ENCODE data around the gene KLHL22. TPM values are rescaled to one million over a fixed set of nuclear protein-coding genes. Genes with fewer than 3 reads are reported as not detected.

Gene KLHL22
- total RNA-seq, 1 donor from 2014 or later = 14.3 TPM

DNA sequence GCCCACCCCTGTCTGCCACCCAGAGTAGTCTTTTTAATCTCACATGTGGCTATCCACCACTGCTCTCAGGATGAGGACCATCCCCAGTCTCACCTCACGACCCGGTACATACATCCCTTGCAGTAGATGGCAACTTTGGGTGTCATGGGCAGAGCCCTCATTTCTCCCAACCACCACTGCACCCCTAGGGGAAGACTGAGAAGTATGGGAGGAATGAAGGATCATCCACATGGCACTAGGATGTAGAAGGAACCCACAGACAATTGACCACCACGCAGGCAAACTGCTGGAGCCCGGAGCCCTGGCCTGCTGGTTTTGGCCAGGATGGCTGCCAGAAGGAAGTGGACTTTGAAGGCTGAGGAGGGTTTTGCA is 56.1 kb downstream of the KLHL22 start:
- Histone ChIP-seq H3K9ac (no peak overlapping the region), H3K4me1 (no peaks in the 10 kb centered on the region), H3K36me3 (no peaks in the 10 kb centered on the region), H3K9me3 (ENCODE audit: low read depth) (no peaks in the 10 kb centered on the region), H3F3A (ENCODE audit: low read depth) (peaks cover 9% of the 10 kb centered on the region), H3K27ac (no peak overlapping the region), H3K4me3 (no peak overlapping the region), H3K79me2 (ENCODE audit: low read depth) (no peaks in the 10 kb centered on the region), H4K20me1 (ENCODE audit: low read depth) (peaks cover 51% of the 10 kb centered on the region), H3K4me2 (no peak overlapping the region), H2AFZ (replicated peaks) (no peak overlapping the region), H3K27me3 (peaks cover 60% of the 10 kb centered on the region)
- peak overlapping the region; percentile 68 for H3K4me3 Mint-ChIP-seq
- DNase-seq (ENCODE audit: low spot score) = no peak
- H3K9me3 Mint-ChIP-seq = no peaks in the 10 kb centered on the region
- no peak overlapping the region for H3K27ac Mint-ChIP-seq
- TF ChIP-seq, protein P1, sequence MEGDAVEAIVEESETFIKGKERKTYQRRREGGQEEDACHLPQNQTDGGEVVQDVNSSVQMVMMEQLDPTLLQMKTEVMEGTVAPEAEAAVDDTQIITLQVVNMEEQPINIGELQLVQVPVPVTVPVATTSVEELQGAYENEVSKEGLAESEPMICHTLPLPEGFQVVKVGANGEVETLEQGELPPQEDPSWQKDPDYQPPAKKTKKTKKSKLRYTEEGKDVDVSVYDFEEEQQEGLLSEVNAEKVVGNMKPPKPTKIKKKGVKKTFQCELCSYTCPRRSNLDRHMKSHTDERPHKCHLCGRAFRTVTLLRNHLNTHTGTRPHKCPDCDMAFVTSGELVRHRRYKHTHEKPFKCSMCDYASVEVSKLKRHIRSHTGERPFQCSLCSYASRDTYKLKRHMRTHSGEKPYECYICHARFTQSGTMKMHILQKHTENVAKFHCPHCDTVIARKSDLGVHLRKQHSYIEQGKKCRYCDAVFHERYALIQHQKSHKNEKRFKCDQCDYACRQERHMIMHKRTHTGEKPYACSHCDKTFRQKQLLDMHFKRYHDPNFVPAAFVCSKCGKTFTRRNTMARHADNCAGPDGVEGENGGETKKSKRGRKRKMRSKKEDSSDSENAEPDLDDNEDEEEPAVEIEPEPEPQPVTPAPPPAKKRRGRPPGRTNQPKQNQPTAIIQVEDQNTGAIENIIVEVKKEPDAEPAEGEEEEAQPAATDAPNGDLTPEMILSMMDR (IDR thresholded peaks at IDR 0.05) = no peak
- no peak for TF ChIP-seq EZH2 (IDR thresholded peaks at IDR 0.05)
- no peak for TF ChIP-seq EZH2phosphoT487 (IDR thresholded peaks at IDR 0.05)
- peaks cover 19% of the 10 kb centered on the region for H3K4me1 Mint-ChIP-seq
- H3K27me3 Mint-ChIP-seq (ENCODE audit: insufficient read depth, low read depth) = peaks cover 10% of the 10 kb centered on the region
- peaks cover 15% of the 10 kb centered on the region for H3K36me3 Mint-ChIP-seq

DNA sequence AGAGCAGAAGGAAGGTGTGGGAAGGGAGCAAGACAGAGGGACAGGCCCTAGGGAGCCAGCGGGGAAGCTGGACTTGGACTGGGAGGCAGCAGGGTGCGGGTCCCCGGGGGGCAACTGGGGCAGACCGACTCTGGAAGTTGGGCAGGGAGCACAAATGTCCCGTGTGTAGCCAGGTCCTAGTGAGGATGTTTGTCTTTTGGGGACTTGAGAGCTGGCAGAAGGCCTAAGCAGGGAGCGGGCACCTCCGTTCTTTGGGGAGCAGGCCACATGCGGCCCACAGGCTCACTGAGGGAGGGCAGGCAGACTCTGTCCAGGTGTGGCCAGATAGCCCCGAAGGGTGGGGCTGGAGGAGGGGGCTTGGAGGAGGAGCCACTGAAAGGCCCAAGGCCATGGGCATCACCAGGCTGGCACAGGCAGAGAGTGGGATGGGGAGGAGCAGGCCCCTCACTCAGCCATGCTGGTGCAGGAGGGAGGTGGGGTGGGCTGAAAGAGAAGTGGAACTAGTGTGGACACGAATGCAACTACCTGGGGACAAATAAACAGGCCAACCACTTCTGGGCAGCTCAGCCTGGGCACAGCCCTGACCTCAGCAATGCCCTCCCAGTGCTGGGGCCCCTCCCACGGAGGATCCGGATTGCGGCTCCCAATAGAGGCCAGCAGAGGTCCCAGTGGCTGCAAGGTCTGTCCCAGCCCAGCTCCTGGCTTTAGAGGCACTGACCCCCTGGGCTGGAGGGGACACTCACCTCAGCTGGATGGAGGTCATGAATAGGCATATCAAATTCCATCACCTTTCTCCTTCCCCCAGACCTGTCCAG is 56.7 kb downstream of the KLHL22 start:
- Histone ChIP-seq H3K27ac (no peak overlapping the region), H3K27me3 (peaks cover 66% of the 10 kb centered on the region), H3K4me2 (peak overlapping the region; percentile 89), H3F3A (ENCODE audit: low read depth) (peaks cover 9% of the 10 kb centered on the region), H2AFZ (replicated peaks) (no peak overlapping the region), H3K4me3 (no peak overlapping the region), H3K36me3 (no peaks in the 10 kb centered on the region), H4K20me1 (ENCODE audit: low read depth) (peaks cover 57% of the 10 kb centered on the region), H3K9ac (no peak overlapping the region), H3K9me3 (ENCODE audit: low read depth) (no peaks in the 10 kb centered on the region), H3K4me1 (no peaks in the 10 kb centered on the region), H3K79me2 (ENCODE audit: low read depth) (no peaks in the 10 kb centered on the region)
- Mint-ChIP-seq H3K4me1 (peaks cover 19% of the 10 kb centered on the region), H3K4me3 (peak overlapping the region; percentile 82), H3K9me3 (no peaks in the 10 kb centered on the region), H3K36me3 (peaks cover 13% of the 10 kb centered on the region), H3K27ac (no peak overlapping the region), H3K27me3 (ENCODE audit: insufficient read depth, low read depth) (peaks cover 14% of the 10 kb centered on the region)
- peak; percentile 42 for DNase-seq (ENCODE audit: low spot score)
- TF ChIP-seq, protein P1 (IDR thresholded peaks at IDR 0.05) = peak; percentile 25
- TF ChIP-seq EZH2 (IDR thresholded peaks at IDR 0.05) = no peak

DNA sequence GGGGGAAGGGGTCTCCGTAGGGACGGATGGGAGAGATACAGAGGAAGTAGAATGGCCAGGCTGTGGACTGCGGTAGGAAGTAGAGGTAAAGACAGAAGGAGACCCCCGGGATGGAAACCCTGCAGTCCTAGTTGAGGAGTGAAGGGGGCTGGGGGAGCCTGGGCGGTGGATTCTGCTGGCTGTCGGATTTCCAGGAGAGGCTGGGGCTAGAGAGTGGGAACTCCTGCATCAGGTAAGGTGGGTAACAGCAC is 57.2 kb downstream of the KLHL22 start:
- Histone ChIP-seq H4K20me1 (ENCODE audit: low read depth) (peaks cover 63% of the 10 kb centered on the region), H3K9me3 (ENCODE audit: low read depth) (no peaks in the 10 kb centered on the region), H2AFZ (replicated peaks) (no peak overlapping the region), H3K4me2 (peak overlapping the region; percentile 89), H3K4me1 (no peaks in the 10 kb centered on the region), H3K9ac (no peak overlapping the region), H3K4me3 (peak overlapping the region; percentile 54), H3K36me3 (no peaks in the 10 kb centered on the region), H3K79me2 (ENCODE audit: low read depth) (no peaks in the 10 kb centered on the region), H3K27me3 (peaks cover 72% of the 10 kb centered on the region), H3K27ac (no peak overlapping the region), H3F3A (ENCODE audit: low read depth) (peaks cover 9% of the 10 kb centered on the region)
- DNase-seq (ENCODE audit: low spot score) = no peak
- Mint-ChIP-seq H3K36me3 (peaks cover 13% of the 10 kb centered on the region), H3K4me3 (peak overlapping the region; percentile 82), H3K9me3 (no peaks in the 10 kb centered on the region), H3K27me3 (ENCODE audit: insufficient read depth, low read depth) (peaks cover 14% of the 10 kb centered on the region), H3K4me1 (peaks cover 19% of the 10 kb centered on the region), H3K27ac (no peak overlapping the region)
- TF ChIP-seq EZH2phosphoT487 (IDR thresholded peaks at IDR 0.05) (no peak), EZH2 (IDR thresholded peaks at IDR 0.05) (no peak)
- TF ChIP-seq, protein P1 (IDR thresholded peaks at IDR 0.05) = no peak
